K562 (cell line): ENCODE data around the gene BAG2. TPM values are rescaled to one million over a fixed set of nuclear protein-coding genes. Genes with fewer than 3 reads are reported as not detected.

Source experiments
- ATAC-seq: fragments of 200-7000 bp; cut with Tn5 transposase; 3 replicates; pipeline ENCODE4 v1.9.1; 2020; ENCODE audit warnings: moderate library complexity
- BruUV-seq: library from RNA; stranded (reverse); fragments of 400-500 nt; replicated peaks from 2 replicates; lab custom pipeline; 2021; lab: Mats Ljungman, UMichigan
- CTCF ChIA-PET: fragments of 300-600 bp; formaldehyde crosslinking; extraction: SDS; loops from one replicate; lab custom pipeline; 2021; ENCODE audit warnings: low intra/inter-chr PET ratio; lab: Yijun Ruan, JAX
- POLR2A ChIA-PET: fragments of 300-600, 350-650 bp; sonication (Branson Sonifier 250); formaldehyde crosslinking; extraction: SDS; loops from one replicate; lab custom pipeline; 2021; ENCODE audit warnings: antibody characterized with exemption, inconsistent platforms; lab: Yijun Ruan, JAX
- DNase-seq, 4 experiments: peaks; one replicate each; pipeline versions ENCODE4 v3.0.0 to v3.0.0-alpha.2; 2011 to 2018; ENCODE audit warnings: low spot score in 3 of 4, mixed read lengths in 3 of 4; ENCODE audit errors: extremely low read depth in 1 of 4
- FAIRE-seq: peaks from 2 replicates; lab custom pipeline; 2011; peaks lifted over from hg19 to GRCh38; lab: Jason Lieb, UNC
- H2AFZ ChIP-seq: 2 replicates; pipeline ENCODE4 v1.6.0; 2011; ENCODE audit warnings: low read depth, low read length, control low read depth, inconsistent platforms
- H3K27ac ChIP-seq: fragments of 200-600 bp; 3 replicates; pipeline ENCODE4 v1.8.0; 2011; ENCODE audit warnings: low read depth, mild to moderate bottlenecking, control low read depth, inconsistent platforms, low read length, moderate library complexity, mixed read lengths; ENCODE audit errors: extremely low read depth
- H3K27me3 ChIP-seq, 2 experiments: fragments of 300-600 bp in 1 of 2; 2 replicates in 1 of 2; 3 replicates in 1 of 2; pipeline versions ENCODE4 v1.6.0 to v1.8.0; 2011; ENCODE audit warnings: inconsistent platforms in 2 of 2, low read length in 2 of 2, mild to moderate bottlenecking in 1 of 2, mixed read lengths in 1 of 2, moderate library complexity in 1 of 2; ENCODE audit not compliant: control insufficient read depth in 2 of 2, insufficient read depth in 2 of 2
- H3K36me3 ChIP-seq: fragments of 300-600 bp; 3 replicates; pipeline ENCODE4 v1.8.0; 2011; ENCODE audit warnings: mild to moderate bottlenecking, low read length, inconsistent platforms; ENCODE audit not compliant: control insufficient read depth, insufficient read depth
- H3K4me1 ChIP-seq, 2 experiments: fragments of 200-600 bp in 1 of 2; replicated peaks in 1 of 2; 2 replicates in 1 of 2; 3 replicates in 1 of 2; pipeline versions ENCODE4 v1.5.1 to v1.8.0; 2011; ENCODE audit warnings: inconsistent platforms in 2 of 2, low read length in 2 of 2, mild to moderate bottlenecking in 1 of 2, mixed read lengths in 1 of 2, moderate library complexity in 1 of 2; ENCODE audit not compliant: control insufficient read depth in 2 of 2, insufficient read depth in 2 of 2
- H3K4me2 ChIP-seq: 2 replicates; pipeline ENCODE4 v1.6.1; 2011; ENCODE audit warnings: low read length, control low read depth, inconsistent platforms, mixed read lengths; ENCODE audit not compliant: insufficient read depth
- H3K4me3 ChIP-seq: fragments of 200-600 bp; sonication (generic), shearing (Covaris generic); 2 replicates; pipeline ENCODE4 v1.5.1; 2016; ENCODE audit warnings: control low read depth, inconsistent platforms
- H3K79me2 ChIP-seq: fragments of 200-600 bp; 3 replicates; pipeline ENCODE4 v1.8.0; 2011; ENCODE audit warnings: low read length, inconsistent platforms; ENCODE audit not compliant: control insufficient read depth, insufficient read depth
- H3K9ac ChIP-seq, 2 experiments: 2 replicates each; pipeline versions ENCODE4 v1.6.0 to v1.6.1; 2011; ENCODE audit warnings: low read depth in 2 of 2, low read length in 2 of 2, control low read depth in 1 of 2, inconsistent platforms in 1 of 2, mild to moderate bottlenecking in 1 of 2, mixed read lengths in 1 of 2; ENCODE audit not compliant: insufficient read depth in 1 of 2
- H3K9me1 ChIP-seq: one replicate; pipeline ENCODE4 v1.6.0; 2011; ENCODE audit warnings: inconsistent platforms, mild to moderate bottlenecking, low read length, moderate library complexity; ENCODE audit not compliant: control insufficient read depth, insufficient read depth
- H3K9me3 ChIP-seq: replicated peaks from 2 replicates; pipeline ENCODE4 v1.5.1; 2011; ENCODE audit warnings: low read depth, low read length, inconsistent platforms; ENCODE audit not compliant: control insufficient read depth, insufficient read depth
- H4K20me1 ChIP-seq: replicated peaks from 2 replicates; pipeline ENCODE4 v1.6.1; 2011; ENCODE audit warnings: low read length, inconsistent platforms, mixed read lengths; ENCODE audit not compliant: control insufficient read depth, insufficient read depth
- HNRNPK ChIP-seq: fragments of 200-400 bp; formaldehyde crosslinking; IDR thresholded peaks from one replicate; pipeline ENCODE4 v1.6.1; 2018; ENCODE audit warnings: mild to moderate bottlenecking, low read depth, low read length; ENCODE audit not compliant: poor library complexity, severe bottlenecking
- MIER1 ChIP-seq: fragments of 450-650 bp; IDR thresholded peaks from 2 replicates; pipeline ENCODE4 v1.6.1; 2016; ENCODE audit warnings: antibody characterized with exemption, mild to moderate bottlenecking, low read depth
- POLR3G ChIP-seq: IDR thresholded peaks from 2 replicates; pipeline ENCODE4 v1.6.1; 2011; ENCODE audit not compliant: insufficient read length, insufficient replicate concordance; ENCODE audit errors: extremely low read depth
- XRCC3 ChIP-seq: fragments of 450-650 bp; IDR thresholded peaks from 2 replicates; pipeline ENCODE4 v1.6.1; 2017; ENCODE audit warnings: mild to moderate bottlenecking, moderate library complexity
- ZNF175 ChIP-seq: fragments of 200-800 bp; sonication (Bioruptor generic); IDR thresholded peaks from 2 replicates; pipeline ENCODE4 v1.6.1; 2016; ENCODE audit warnings: low read depth, mild to moderate bottlenecking, missing genetic modification characterization, missing compliant biosample characterization
- WGBS: fragments of 100-300 bp; shearing (Covaris generic); methylation state at CpG from one replicate; pipeline ENCODE4 v1.1.6; 2016; ENCODE audit warnings: low coverage, mixed read lengths; ENCODE audit not compliant: insufficient coverage; ENCODE audit errors: missing lambda C conversion rate; 5-methylcytosine and 5-hydroxymethylcytosine counted together
- in situ Hi-C: fragments of 300-500 bp; cut with MboI; formaldehyde crosslinking; loops from 4 replicates; pipeline ENCODE4 v1.15.0; 2018; ENCODE audit warnings: inconsistent platforms, mixed read lengths
- intact Hi-C: fragments of 100-400 bp; cut with micrococcal nuclease; formaldehyde crosslinking; loops from 2 replicates; pipeline ENCODE4 v1.14.2; 2022
- polyA plus RNA-seq, 8 experiments: library from polyadenylated mRNA; depleted of rRNA in 4 of 8; stranded (reverse) in 5 of 8; unstranded in 3 of 8; fragments of >200 nt; fragmentation: Nextera tagmentation in 2 of 8; fragmentation: Illumina TruSeq in 1 of 8; extraction: Ambion mirVana in 2 of 8; extraction: Trizol in 1 of 8; gene quantifications; 2 replicates each; pipeline versions ENCODE4 v1.2.1 to v1.2.3, GENCODE V29; 2011 to 2014; ENCODE audit warnings: inconsistent platforms in 1 of 8, missing spikeins in 1 of 8
- total RNA-seq, 7 experiments: library from RNA; depleted of rRNA in 6 of 7; stranded (reverse); fragments of >200 nt in 6 of 7; fragmentation: Illumina TruSeq in 2 of 7; extraction: Trizol in 2 of 7; gene quantifications; 2 replicates each; pipeline versions ENCODE4 v1.2.1 to v1.2.3, GENCODE V29; 2011 to 2021; ENCODE audit warnings: low replicate concordance in 1 of 7
- TF ChIP-seq, protein P1 (sequence below): fragments of 250-450 bp; sonication (Bioruptor Pico); IDR thresholded peaks from 2 replicates; pipeline ENCODE4 v1.4.0; 2020
- TF ChIP-seq, protein P2 (sequence below): fragments of 150-350 bp; IDR thresholded peaks from 2 replicates; pipeline ENCODE4 v1.6.1; 2014; ENCODE audit warnings: low read depth, mild to moderate bottlenecking, low read length, borderline replicate concordance

BAG2 gene
- total and polyA plus RNA-seq, 9 of the 15 experiments (the other 6 are each of a cell fraction or from before 2014, with no cell fraction given) = 12.8 to 20.7 (median 17.6) TPM

DNA sequence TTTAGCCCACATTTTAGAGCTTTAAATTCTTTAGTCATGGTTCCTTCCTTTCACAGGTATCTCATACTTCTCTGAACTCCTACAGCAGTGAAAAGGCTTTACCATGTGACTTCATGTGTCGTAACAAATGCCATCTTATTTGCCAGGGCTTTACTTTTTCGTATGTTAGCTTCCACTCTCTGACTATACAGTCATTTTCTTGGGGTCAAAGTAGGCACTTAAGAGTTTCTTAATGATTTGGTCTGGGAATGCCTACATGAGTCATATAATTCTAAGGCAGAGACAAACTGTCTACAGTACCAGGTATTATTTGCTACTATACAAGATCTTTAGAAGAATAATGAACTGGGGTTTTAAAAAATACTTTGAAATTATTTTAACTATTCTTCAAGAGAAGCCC is 35.0 kb downstream of the BAG2 start:
- H3K36me3 ChIP-seq = peaks cover 30% of the 10 kb centered on the region
- ChIA-PET POLR2A (interaction anchor here (1.0 kb wide), 1 partner anchor 24 kb away, joined by 3 read pairs; no protein-coding TSS in a partner anchor), CTCF (no interaction called here)
- H3K27ac ChIP-seq = no peak overlapping the region
- no peaks in the 10 kb centered on the region for H3K27me3 ChIP-seq
- no peaks in the 10 kb centered on the region for H3K9me1 ChIP-seq
- TF ChIP-seq MIER1 (no peak), POLR3G (no peak), HNRNPK (no peak), ZNF175 (no peak), XRCC3 (no peak)
- TF ChIP-seq, protein P1, sequence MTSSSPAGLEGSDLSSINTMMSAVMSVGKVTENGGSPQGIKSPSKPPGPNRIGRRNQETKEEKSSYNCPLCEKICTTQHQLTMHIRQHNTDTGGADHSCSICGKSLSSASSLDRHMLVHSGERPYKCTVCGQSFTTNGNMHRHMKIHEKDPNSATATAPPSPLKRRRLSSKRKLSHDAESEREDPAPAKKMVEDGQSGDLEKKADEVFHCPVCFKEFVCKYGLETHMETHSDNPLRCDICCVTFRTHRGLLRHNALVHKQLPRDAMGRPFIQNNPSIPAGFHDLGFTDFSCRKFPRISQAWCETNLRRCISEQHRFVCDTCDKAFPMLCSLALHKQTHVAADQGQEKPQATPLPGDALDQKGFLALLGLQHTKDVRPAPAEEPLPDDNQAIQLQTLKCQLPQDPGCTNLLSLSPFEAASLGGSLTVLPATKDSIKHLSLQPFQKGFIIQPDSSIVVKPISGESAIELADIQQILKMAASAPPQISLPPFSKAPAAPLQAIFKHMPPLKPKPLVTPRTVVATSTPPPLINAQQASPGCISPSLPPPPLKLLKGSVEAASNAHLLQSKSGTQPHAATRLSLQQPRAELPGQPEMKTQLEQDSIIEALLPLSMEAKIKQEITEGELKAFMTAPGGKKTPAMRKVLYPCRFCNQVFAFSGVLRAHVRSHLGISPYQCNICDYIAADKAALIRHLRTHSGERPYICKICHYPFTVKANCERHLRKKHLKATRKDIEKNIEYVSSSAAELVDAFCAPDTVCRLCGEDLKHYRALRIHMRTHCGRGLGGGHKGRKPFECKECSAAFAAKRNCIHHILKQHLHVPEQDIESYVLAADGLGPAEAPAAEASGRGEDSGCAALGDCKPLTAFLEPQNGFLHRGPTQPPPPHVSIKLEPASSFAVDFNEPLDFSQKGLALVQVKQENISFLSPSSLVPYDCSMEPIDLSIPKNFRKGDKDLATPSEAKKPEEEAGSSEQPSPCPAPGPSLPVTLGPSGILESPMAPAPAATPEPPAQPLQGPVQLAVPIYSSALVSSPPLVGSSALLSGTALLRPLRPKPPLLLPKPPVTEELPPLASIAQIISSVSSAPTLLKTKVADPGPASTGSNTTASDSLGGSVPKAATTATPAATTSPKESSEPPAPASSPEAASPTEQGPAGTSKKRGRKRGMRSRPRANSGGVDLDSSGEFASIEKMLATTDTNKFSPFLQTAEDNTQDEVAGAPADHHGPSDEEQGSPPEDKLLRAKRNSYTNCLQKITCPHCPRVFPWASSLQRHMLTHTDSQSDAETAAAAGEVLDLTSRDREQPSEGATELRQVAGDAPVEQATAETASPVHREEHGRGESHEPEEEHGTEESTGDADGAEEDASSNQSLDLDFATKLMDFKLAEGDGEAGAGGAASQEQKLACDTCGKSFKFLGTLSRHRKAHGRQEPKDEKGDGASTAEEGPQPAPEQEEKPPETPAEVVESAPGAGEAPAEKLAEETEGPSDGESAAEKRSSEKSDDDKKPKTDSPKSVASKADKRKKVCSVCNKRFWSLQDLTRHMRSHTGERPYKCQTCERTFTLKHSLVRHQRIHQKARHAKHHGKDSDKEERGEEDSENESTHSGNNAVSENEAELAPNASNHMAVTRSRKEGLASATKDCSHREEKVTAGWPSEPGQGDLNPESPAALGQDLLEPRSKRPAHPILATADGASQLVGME (CRISPR knock-in tag) = no peak
- TF ChIP-seq, protein P2, sequence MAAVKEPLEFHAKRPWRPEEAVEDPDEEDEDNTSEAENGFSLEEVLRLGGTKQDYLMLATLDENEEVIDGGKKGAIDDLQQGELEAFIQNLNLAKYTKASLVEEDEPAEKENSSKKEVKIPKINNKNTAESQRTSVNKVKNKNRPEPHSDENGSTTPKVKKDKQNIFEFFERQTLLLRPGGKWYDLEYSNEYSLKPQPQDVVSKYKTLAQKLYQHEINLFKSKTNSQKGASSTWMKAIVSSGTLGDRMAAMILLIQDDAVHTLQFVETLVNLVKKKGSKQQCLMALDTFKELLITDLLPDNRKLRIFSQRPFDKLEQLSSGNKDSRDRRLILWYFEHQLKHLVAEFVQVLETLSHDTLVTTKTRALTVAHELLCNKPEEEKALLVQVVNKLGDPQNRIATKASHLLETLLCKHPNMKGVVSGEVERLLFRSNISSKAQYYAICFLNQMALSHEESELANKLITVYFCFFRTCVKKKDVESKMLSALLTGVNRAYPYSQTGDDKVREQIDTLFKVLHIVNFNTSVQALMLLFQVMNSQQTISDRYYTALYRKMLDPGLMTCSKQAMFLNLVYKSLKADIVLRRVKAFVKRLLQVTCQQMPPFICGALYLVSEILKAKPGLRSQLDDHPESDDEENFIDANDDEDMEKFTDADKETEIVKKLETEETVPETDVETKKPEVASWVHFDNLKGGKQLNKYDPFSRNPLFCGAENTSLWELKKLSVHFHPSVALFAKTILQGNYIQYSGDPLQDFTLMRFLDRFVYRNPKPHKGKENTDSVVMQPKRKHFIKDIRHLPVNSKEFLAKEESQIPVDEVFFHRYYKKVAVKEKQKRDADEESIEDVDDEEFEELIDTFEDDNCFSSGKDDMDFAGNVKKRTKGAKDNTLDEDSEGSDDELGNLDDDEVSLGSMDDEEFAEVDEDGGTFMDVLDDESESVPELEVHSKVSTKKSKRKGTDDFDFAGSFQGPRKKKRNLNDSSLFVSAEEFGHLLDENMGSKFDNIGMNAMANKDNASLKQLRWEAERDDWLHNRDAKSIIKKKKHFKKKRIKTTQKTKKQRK = no peak
- H3K9me3 ChIP-seq = no peaks in the 10 kb centered on the region
- intact Hi-C loops = no loop called here
- 80% methylated on average over 2 of the region's 2 CpGs for WGBS
- H3K4me1 ChIP-seq = peaks cover 3 to 6% of the 10 kb centered on the region in 2 experiments; a peak in 3 of 5 replicates
- no TSS peak for BruUV-seq
- FAIRE-seq (no peak), DNase-seq (no peak), ATAC-seq (no peak)
- no peak overlapping the region for H2AFZ ChIP-seq
- H3K4me2 ChIP-seq = no peak overlapping the region
- in situ Hi-C loops = no loop called here
- no peaks in the 10 kb centered on the region for H4K20me1 ChIP-seq
- H3K79me2 ChIP-seq = peaks cover 68% of the 10 kb centered on the region
- H3K4me3 ChIP-seq = no peak overlapping the region
- H3K9ac ChIP-seq = no peak overlapping the region
